Left lung (tissue), 10 donors: ENCODE measurements around the gene KLHL24. TPM values are rescaled to one million over a fixed set of nuclear protein-coding genes. Genes with fewer than 3 reads are reported as not detected.
"Not testable (repeated sequence)": the region's sequence is repeated elsewhere in the genome, so short reads cannot be mapped to it uniquely, and the experiment has no call there.

Experiments used
- ATAC-seq: fragments of 200-7000 bp; cut with Tn5 transposase; one replicate; pipeline ENCODE4 v1.9.1; 2020; ENCODE audit warnings: moderate library complexity
- DNase-seq, 4 donors: peaks; one replicate each; pipeline ENCODE4 v3.0.0-alpha.2; 2013 to 2020
- H3K27ac ChIP-seq, 2 donors: fragments of 200-600 bp; sonication (generic) in 1 of 2; one replicate each; pipeline versions ENCODE4 v1.5.0 to v1.8.0; 2020 to 2021
- H3K27me3 ChIP-seq, 2 donors: fragments of 200-600 bp; sonication (generic) in 1 of 2; one replicate each; pipeline versions ENCODE4 v1.5.0 to v1.8.0; 2020 to 2021
- H3K36me3 ChIP-seq, 2 donors: fragments of 200-600 bp; sonication (generic) in 1 of 2; one replicate each; pipeline versions ENCODE4 v1.5.0 to v1.8.0; 2020 to 2021
- H3K4me1 ChIP-seq, 2 donors: fragments of 200-600 bp; one replicate each; pipeline ENCODE4 v1.8.0; 2021
- H3K4me3 ChIP-seq, 2 donors: fragments of 200-600 bp; sonication (generic) in 1 of 2; one replicate each; pipeline versions ENCODE4 v1.5.0 to v1.8.0; 2020 to 2021; ENCODE audit warnings: mild to moderate bottlenecking in 1 of 2
- H3K9me3 ChIP-seq, 2 donors: fragments of 200-600 bp; sonication (generic) in 1 of 2; one replicate each; pipeline versions ENCODE4 v1.5.0 to v1.8.0; 2020 to 2021
- CTCF ChIP-seq, 2 donors: fragments of 200-600 bp; sonication (generic) in 1 of 2; IDR thresholded peaks; one replicate each; pipeline versions ENCODE4 v1.5.0 to v1.8.0; 2021; ENCODE audit warnings: antibody characterized with exemption in 2 of 2
- intact Hi-C, 2 donors: fragments of 100-400 bp; cut with DNase I; formaldehyde crosslinking; loops; one replicate each; pipeline versions ENCODE4 v1.11.2 to v1.14.2; 2022
- polyA plus RNA-seq, 6 donors: library from polyadenylated mRNA; unstranded; fragments of 120-200 nt; gene quantifications; one replicate each; pipeline ENCODE4 v1.2.1, GENCODE V29; 2013; ENCODE audit not compliant: insufficient read length in 6 of 6
- total RNA-seq, 2 donors: library from RNA; stranded (reverse); fragmentation: NEBNext Ultra II Directional; extraction: Animal tissue kit (Norgen Biotek cat#: 25700); gene quantifications; one replicate each; pipeline ENCODE4 v1.2.1, GENCODE V29; 2021
- donor health status: DM: no; HTN: yes; CAD: no.
- donor health status: DM: no; HTN: no; CAD: no.

Gene KLHL24
- total and polyA plus RNA-seq, 8 donors = 37.8 to 80.9 (median 48.3) TPM

- Histone ChIP-seq H3K27ac (no peak overlapping the region), H3K27me3 (no peaks in the 10 kb centered on the region), H3K9me3 (no peaks in the 10 kb centered on the region), H3K4me1 (no peaks in the 10 kb centered on the region), H3K36me3 (no peaks in the 10 kb centered on the region), H3K4me3 (no peak overlapping the region)
- peak; percentile 76 for ATAC-seq
- TF ChIP-seq CTCF (IDR thresholded peaks at IDR 0.05) = no peak
- DNase-seq = no peak
- intact Hi-C loops = no loop called here
Measured at GRCh38 chr3:183613366-183614285, 21.8 kb upstream of the KLHL24 start.

GRCh38 chr3:183618542-183618941 is 16.9 kb upstream of the KLHL24 start:
- Histone ChIP-seq H3K36me3 (no peaks in the 10 kb centered on the region), H3K4me1 (no peaks in the 10 kb centered on the region), H3K4me3 (no peak overlapping the region), H3K27ac (no peak overlapping the region), H3K9me3 (no peaks in the 10 kb centered on the region), H3K27me3 (no peaks in the 10 kb centered on the region)
- no peak for TF ChIP-seq CTCF (IDR thresholded peaks at IDR 0.05)
- intact Hi-C loops = no loop called here
- ATAC-seq (no peak), DNase-seq (no peak)

GRCh38 chr3:183619010-183619409 is 16.4 kb upstream of the KLHL24 start:
- no peak for DNase-seq
- ATAC-seq = no peak

GRCh38 chr3:183619624-183620251 is 15.7 kb upstream of the KLHL24 start:
- Histone ChIP-seq H3K4me3 (no peak overlapping the region), H3K27me3 (no peaks in the 10 kb centered on the region), H3K4me1 (no peaks in the 10 kb centered on the region), H3K9me3 (no peaks in the 10 kb centered on the region), H3K27ac (no peak overlapping the region), H3K36me3 (no peaks in the 10 kb centered on the region)
- ATAC-seq (no peak), DNase-seq (no peak)
- no peak for TF ChIP-seq CTCF (IDR thresholded peaks at IDR 0.05)
- intact Hi-C loops = no loop called here

More at GRCh38 chr3:183619010-183619409, 16.4 kb upstream of the KLHL24 start:
- intact Hi-C loops = no loop called here
- H3K4me1 ChIP-seq = no peaks in the 10 kb centered on the region
- no peaks in the 10 kb centered on the region for H3K27me3 ChIP-seq
- no peak for TF ChIP-seq CTCF (IDR thresholded peaks at IDR 0.05)
- no peaks in the 10 kb centered on the region for H3K9me3 ChIP-seq
- H3K4me3 ChIP-seq = no peak overlapping the region
- no peak overlapping the region for H3K27ac ChIP-seq
- no peaks in the 10 kb centered on the region for H3K36me3 ChIP-seq

GRCh38 chr3:183620252-183620628 is 15.2 kb upstream of the KLHL24 start:
- no peaks in the 10 kb centered on the region for H3K9me3 ChIP-seq
- ATAC-seq = no peak
- no peaks in the 10 kb centered on the region for H3K4me1 ChIP-seq
- H3K27me3 ChIP-seq = no peaks in the 10 kb centered on the region
- no peak for DNase-seq
- no peaks in the 10 kb centered on the region for H3K36me3 ChIP-seq
- H3K4me3 ChIP-seq = no peak overlapping the region
- TF ChIP-seq CTCF (IDR thresholded peaks at IDR 0.05) = no peak
- H3K27ac ChIP-seq = no peak overlapping the region
- intact Hi-C loops = no loop called here

- ATAC-seq, H3K27ac ChIP-seq, H3K4me1 ChIP-seq, H3K4me3 ChIP-seq, H3K27me3 ChIP-seq, H3K36me3 ChIP-seq, DNase-seq, H3K9me3 ChIP-seq, intact Hi-C loops: not testable (repeated sequence)
Measured at GRCh38 chr3:183622473-183622872, 12.9 kb upstream of the KLHL24 start.
